Activated T-cell treated with anti-CD3 and anti-CD28 coated beads, Interleukin-2, amount 50 U/mL, for 24 hours (primary cell): ENCODE results near the gene RSRC2.
"Not testable (repeated sequence)": the region's sequence is repeated elsewhere in the genome, so short reads cannot be mapped to it uniquely, and the experiment has no call there.

Experiments
- DNase-seq: peaks from one replicate; pipeline ENCODE4 v3.0.0-alpha.2; 2020
- H3K27ac Mint-ChIP-seq: 2 replicates; pipeline ENCODE4 v1.8.0; 2020; ENCODE audit warnings: mild to moderate bottlenecking, mixed read lengths
- H3K27me3 Mint-ChIP-seq: 2 replicates; pipeline ENCODE4 v1.8.0; 2020; ENCODE audit warnings: mixed read lengths
- H3K36me3 Mint-ChIP-seq: 2 replicates; pipeline ENCODE4 v1.8.0; 2020; ENCODE audit warnings: low read depth, mixed read lengths
- H3K4me1 Mint-ChIP-seq: 2 replicates; pipeline ENCODE4 v1.8.0; 2020; ENCODE audit warnings: low read depth, mixed read lengths
- H3K4me3 Mint-ChIP-seq: 2 replicates; pipeline ENCODE4 v1.8.0; 2020; ENCODE audit warnings: mild to moderate bottlenecking, moderate library complexity, mixed read lengths
- H3K9me3 Mint-ChIP-seq: 2 replicates; pipeline ENCODE4 v1.8.0; 2020; ENCODE audit warnings: mixed read lengths

The RSRC2 gene

DNA sequence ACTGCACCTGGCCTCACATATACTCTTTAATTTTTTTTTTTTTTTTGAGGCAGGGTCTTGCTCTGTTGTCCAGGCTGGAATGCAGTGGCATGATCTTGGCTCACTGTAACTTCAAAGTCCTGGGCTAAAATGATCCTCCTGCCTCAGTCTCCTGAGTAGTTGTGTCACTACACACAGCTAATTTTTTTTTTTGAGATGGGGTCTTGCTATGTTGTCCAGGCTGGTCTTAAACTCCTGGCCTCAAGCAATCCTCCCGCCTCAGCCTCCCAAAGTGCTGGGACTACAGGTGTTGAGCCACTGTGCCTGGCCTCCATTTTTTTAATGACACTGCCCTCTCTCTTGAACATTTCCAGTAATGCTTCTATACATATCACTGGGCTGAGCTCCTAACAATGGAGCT lies 42.4 kb downstream of the RSRC2 start:
- not testable (repeated sequence) for H3K9me3 Mint-ChIP-seq, H3K27me3 Mint-ChIP-seq, H3K4me3 Mint-ChIP-seq, DNase-seq
- peaks cover 89% of the 10 kb centered on the region for H3K36me3 Mint-ChIP-seq
- peaks cover 11% of the 10 kb centered on the region for H3K4me1 Mint-ChIP-seq
- peak overlapping the region; percentile 24 for H3K27ac Mint-ChIP-seq

DNA sequence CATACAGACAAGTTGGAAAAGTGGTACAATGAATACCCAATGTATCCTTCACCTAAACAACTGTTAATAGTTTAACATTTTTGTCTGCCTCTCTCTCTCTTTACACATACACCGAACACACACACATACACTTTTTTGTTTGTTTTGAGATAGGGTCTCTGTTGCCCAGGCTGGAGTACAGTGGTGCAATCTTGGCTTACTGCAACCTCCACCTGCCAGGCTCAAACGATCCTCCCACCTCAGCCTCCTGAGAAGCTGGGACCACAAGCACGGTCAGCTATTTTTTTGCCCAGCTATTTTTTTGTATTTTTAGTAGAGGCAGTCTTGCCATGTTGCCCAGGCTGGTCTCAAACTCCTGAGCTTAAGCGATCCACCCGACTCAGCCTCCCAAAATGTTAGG lies 42.8 kb downstream of the RSRC2 start:
- H3K4me1 Mint-ChIP-seq = peaks cover 11% of the 10 kb centered on the region
- H3K36me3 Mint-ChIP-seq = peaks cover 88% of the 10 kb centered on the region
- no peak for DNase-seq
- H3K27ac Mint-ChIP-seq = peak overlapping the region; percentile 3
- H3K4me3 Mint-ChIP-seq = no peak overlapping the region
- no peaks in the 10 kb centered on the region for H3K27me3 Mint-ChIP-seq
- no peaks in the 10 kb centered on the region for H3K9me3 Mint-ChIP-seq

DNA sequence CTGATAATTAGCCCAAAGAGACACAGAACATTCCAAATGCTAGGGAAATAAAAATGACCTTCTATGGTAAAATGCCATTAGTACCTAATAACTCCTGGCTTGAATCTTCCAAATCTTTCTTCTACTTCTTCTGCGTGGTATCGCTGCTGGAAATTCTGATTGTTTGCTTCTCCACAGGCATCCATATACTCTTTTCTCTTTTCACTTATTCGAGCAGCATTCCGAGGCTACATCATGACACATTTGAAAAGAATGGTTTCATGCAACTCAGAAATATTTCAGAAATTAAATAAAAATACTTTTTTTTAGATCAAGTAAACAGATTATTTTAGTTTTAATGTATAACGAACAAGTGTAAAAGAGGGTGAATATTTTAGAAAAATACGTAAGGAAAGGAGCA lies 44.9 kb downstream of the RSRC2 start:
- no peaks in the 10 kb centered on the region for H3K27me3 Mint-ChIP-seq
- H3K4me3 Mint-ChIP-seq = no peak overlapping the region
- peaks cover 88% of the 10 kb centered on the region for H3K36me3 Mint-ChIP-seq
- H3K4me1 Mint-ChIP-seq = peaks cover 11% of the 10 kb centered on the region
- no peak for DNase-seq
- no peak overlapping the region for H3K27ac Mint-ChIP-seq
- H3K9me3 Mint-ChIP-seq = no peaks in the 10 kb centered on the region

DNA sequence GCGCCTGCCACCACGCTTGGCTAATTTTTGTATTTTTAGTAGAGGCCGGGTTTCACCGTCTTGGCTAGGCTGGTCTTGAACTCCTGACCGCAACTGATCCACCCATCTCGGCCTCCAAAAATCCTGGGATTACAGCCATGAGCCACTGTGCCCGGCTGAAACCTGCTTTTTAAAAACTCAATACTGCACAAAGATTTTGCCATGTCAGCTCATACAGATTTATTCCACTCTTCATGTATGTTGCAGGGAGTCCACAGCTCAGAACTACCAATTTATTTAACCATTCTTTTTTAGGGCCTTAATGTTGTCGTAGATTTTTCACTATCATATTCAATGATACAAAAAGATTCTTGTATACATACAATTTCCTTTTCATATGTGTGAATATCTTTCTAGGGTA lies 46.0 kb downstream of the RSRC2 start:
- DNase-seq = no peak
- Mint-ChIP-seq H3K4me3 (no peak overlapping the region), H3K4me1 (peaks cover 12% of the 10 kb centered on the region), H3K36me3 (peaks cover 88% of the 10 kb centered on the region), H3K9me3 (no peaks in the 10 kb centered on the region), H3K27ac (no peak overlapping the region), H3K27me3 (no peaks in the 10 kb centered on the region)

DNA sequence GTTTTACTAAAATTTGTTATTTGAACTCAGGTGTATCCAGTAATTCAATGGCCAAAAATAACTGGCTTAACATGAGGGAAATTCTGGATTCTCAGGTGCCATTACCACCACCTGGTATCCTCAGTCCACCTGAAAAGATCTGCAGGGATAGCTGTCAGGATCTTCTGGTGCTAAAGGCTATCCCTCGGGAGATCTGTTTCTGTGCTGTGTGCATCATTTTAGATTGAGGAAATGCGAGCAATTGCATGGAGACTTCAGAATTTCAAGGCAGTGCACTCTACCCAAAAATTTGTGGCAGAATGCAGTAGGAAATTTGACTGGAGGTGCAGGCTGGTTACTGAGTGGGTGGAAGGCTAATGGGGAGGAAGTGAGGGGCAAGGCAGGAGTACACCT lies 52.4 kb downstream of the RSRC2 start:
- peaks cover 30% of the 10 kb centered on the region for H3K4me1 Mint-ChIP-seq
- H3K27ac Mint-ChIP-seq = peak overlapping the region; percentile 78
- H3K27me3 Mint-ChIP-seq = no peaks in the 10 kb centered on the region
- H3K4me3 Mint-ChIP-seq = no peak overlapping the region
- peaks cover 73% of the 10 kb centered on the region for H3K36me3 Mint-ChIP-seq
- no peak for DNase-seq
- H3K9me3 Mint-ChIP-seq = no peaks in the 10 kb centered on the region

DNA sequence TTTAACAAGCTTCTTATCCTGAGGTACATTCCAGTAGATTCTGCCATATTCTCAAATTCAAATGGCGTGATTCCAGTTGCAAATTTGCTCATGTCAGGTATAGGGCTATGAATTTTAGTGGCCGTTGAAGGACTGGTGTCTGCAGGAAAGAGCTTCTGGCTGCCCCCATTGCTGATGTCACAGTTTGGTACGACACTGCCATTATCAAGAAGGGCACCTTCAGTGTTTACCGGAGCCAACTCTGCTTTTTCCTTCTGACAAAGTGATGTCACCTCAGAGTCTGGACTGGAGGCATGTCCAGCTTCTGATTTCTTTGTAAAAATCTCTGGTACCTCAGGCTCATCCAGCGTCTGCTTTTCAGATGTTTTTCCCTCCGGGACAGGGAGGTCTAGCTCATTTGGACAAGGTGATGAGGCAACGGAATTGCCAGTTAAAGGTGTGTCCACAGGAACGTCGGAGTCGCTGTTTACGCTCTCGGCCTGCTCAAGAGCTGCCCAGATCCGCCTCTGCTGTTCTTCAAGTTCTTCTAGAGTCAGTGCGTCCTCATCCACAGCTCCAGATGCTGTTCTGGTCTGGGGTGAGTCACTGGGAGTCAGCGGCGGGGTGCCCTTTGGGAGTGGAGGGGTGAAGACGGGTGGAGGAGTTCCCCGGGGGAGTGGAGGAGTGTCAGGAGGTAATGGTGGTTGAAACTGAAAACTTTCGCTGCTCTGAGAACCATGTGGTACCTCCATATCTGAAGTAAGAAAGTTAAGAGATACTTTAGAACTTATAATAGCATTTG lies 53.0 kb downstream of the RSRC2 start:
- H3K4me3 Mint-ChIP-seq = no peak overlapping the region

DNA sequence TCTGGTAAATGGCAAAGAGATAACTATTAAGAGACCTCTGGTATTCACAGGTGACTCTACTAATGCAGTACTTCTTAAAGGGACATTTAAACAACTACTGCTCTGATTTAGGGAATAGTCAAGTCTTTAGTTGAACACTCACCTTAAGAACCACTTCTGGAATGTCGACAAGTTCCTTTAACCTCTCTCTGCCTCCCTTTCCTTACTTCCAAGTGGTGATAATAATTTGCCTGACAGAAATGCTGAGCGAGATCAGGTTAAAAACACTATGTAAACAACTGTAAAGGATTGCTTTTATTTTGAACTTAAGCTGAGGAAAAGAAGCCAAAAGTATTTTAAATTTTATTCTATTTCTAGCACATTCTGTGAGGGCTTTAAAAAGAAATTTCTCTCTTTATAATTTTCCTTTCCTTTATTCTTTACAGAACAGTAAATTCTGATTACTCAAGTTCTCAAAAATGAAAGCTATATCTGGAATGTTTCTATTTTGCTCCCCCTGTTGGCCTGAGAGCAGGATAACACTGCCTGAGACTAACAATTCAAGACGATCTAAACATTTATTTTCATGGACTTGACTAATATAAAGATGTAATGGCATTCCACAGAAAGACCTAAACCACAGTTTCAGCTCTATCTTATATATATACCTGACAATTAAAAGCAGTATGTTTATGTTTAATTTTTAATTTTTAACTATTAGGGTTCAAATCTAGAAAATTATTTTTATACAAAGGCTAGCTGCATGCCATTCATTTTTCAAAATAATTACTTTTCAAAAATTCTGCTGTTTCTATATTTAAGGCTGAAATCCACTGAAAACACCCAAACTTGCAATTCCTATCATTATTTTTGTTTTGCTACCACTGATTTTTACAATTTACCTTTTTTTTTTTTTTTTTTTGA lies 55.2 kb downstream of the RSRC2 start:
- Mint-ChIP-seq H3K27me3 (no peaks in the 10 kb centered on the region), H3K27ac (peak overlapping the region; percentile 58), H3K4me3 (no peak overlapping the region), H3K36me3 (peaks cover 49% of the 10 kb centered on the region), H3K9me3 (no peaks in the 10 kb centered on the region), H3K4me1 (peaks cover 30% of the 10 kb centered on the region)
- DNase-seq = no peak

More for the DNA sequence above, 53.0 kb downstream of the RSRC2 start:
- H3K36me3 Mint-ChIP-seq = peaks cover 68% of the 10 kb centered on the region
- peak overlapping the region; percentile 66 for H3K27ac Mint-ChIP-seq
- peak; percentile 53 for DNase-seq
- peaks cover 30% of the 10 kb centered on the region for H3K4me1 Mint-ChIP-seq
- H3K27me3 Mint-ChIP-seq = no peaks in the 10 kb centered on the region
- no peaks in the 10 kb centered on the region for H3K9me3 Mint-ChIP-seq

DNA sequence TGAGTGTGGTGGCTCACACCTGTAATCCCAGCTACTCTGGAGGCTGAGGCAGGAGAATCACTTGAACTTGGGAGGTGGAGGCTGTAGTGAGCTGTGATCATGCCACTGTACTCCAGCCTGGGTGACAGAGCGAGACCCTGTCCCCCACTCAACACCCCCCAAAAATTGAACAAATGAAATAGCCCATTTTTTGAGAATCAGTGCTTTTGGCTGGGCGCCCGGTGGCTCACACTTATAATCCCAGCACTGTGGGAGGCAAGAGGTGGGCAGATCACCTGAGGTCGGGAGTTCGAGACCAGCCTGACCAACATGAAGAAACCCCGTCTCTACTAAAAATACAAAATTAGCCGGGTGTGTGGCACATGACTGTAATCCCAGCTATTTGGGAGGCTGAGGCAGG lies 56.2 kb downstream of the RSRC2 start:
- H3K4me1 Mint-ChIP-seq = peaks cover 27% of the 10 kb centered on the region
- not testable (repeated sequence) for H3K9me3 Mint-ChIP-seq, H3K27ac Mint-ChIP-seq, H3K4me3 Mint-ChIP-seq, H3K27me3 Mint-ChIP-seq
- DNase-seq = peak; percentile 23
- H3K36me3 Mint-ChIP-seq = peaks cover 39% of the 10 kb centered on the region

DNA sequence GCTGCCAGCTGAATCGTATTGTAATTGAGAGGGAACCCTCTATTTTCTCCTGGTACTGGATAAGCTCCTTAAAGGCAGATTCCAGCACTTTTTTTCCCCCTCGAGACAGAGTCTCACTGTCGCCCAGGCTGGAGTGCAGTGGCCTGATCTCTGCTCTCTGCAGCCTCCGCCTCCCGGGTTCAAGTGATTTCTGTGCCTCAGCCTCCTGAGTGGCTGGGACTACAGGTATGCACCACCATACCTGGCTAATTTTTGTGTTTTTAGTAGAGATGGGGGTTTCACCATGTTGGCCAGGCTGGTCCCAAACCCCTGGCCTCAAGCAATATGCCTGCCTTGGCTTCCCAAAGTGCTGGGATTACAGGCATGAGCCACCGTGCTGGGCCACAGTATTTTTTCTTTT lies 56.9 kb downstream of the RSRC2 start:
- peaks cover 21% of the 10 kb centered on the region for H3K4me1 Mint-ChIP-seq
- H3K27me3 Mint-ChIP-seq, H3K9me3 Mint-ChIP-seq, H3K4me3 Mint-ChIP-seq: not testable (repeated sequence)
- peak; percentile 18 for DNase-seq
- peak overlapping the region; percentile 18 for H3K27ac Mint-ChIP-seq
- peaks cover 32% of the 10 kb centered on the region for H3K36me3 Mint-ChIP-seq

DNA sequence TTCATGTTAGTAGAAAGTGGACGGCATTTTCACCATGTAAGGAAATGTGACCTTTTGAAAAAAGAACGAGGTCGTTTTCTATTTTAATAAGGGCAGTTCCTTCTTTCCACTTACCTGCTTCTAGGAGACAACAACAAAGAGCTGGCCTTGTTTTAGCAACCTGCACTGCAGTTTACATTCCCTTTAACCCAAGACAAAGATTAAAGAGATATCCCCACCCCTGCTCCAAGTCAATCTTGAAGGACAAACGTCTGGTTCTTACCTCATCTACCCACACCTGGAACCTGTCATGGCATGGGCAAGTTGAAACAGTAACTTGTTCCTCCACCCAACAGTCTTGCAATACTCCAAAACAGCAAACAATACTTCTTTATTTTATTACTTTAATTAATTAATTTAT lies 58.8 kb downstream of the RSRC2 start:
- Mint-ChIP-seq H3K27me3 (no peaks in the 10 kb centered on the region), H3K4me3 (no peak overlapping the region), H3K36me3 (peaks cover 14% of the 10 kb centered on the region), H3K9me3 (no peaks in the 10 kb centered on the region), H3K27ac (no peak overlapping the region), H3K4me1 (peaks cover 8% of the 10 kb centered on the region)
- no peak for DNase-seq

DNA sequence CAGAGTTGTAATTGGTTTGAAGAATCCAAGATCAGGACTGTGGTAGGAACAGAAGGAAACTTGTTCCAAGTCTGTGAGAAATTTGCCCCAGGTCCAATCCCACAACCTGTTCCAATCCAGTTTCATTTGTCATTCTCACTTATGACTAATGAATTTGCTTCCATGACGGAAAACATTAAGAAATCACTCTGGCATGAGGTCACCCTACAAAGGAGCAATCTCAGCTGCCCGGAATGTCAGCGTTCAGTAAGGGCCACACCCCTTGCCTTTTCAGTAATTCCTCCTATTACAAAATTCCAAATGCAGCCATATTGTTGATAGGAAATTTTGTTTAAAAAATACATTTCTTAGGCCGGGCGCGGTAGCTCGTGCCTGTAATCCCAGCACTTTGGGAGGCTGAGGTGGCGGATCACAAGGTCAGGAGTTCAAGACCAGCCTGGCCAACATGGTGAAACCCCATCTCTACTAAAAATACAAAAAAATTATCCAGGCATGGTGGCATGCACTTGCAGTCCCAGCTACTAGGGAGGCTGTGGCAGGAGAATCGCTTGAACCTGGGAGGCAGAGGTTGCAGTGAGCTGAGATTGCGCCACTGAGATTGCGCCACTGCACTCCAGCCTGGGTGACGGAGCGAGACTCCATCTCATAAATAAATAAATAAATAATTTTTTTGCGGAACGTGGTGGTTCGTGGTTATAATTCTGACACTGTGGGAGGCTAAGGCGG lies 62.3 kb downstream of the RSRC2 start:
- not testable (repeated sequence) for H3K27ac Mint-ChIP-seq

DNA sequence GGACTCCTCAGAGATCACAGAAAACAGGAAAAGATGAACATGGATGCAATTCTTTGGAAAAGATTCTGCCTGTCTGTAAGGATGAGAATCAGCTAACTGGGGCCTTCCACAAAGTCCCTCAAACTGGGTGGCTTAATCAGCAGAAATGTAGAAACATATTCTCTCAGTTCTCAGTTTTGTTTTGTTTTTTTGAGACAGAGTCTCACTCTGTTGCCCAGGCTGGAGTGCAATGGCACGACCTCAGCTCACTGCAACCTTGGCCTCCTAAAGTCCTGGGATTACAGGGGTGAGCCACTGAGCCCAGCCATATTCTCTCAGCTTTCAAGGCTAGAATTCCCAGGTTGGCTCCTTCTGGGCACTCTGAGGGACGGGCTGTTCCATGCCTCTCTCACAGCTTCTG lies 66.1 kb downstream of the RSRC2 start:
- H3K36me3 Mint-ChIP-seq = no peaks in the 10 kb centered on the region
- H3K27ac Mint-ChIP-seq = no peak overlapping the region
- no peak overlapping the region for H3K4me3 Mint-ChIP-seq
- H3K27me3 Mint-ChIP-seq = no peaks in the 10 kb centered on the region
- H3K4me1 Mint-ChIP-seq = peaks cover 4% of the 10 kb centered on the region
- H3K9me3 Mint-ChIP-seq = no peaks in the 10 kb centered on the region
- DNase-seq = no peak

More for the DNA sequence above, 62.3 kb downstream of the RSRC2 start:
- H3K9me3 Mint-ChIP-seq, DNase-seq, H3K4me1 Mint-ChIP-seq, H3K36me3 Mint-ChIP-seq, H3K4me3 Mint-ChIP-seq, H3K27me3 Mint-ChIP-seq: not testable (repeated sequence)

DNA sequence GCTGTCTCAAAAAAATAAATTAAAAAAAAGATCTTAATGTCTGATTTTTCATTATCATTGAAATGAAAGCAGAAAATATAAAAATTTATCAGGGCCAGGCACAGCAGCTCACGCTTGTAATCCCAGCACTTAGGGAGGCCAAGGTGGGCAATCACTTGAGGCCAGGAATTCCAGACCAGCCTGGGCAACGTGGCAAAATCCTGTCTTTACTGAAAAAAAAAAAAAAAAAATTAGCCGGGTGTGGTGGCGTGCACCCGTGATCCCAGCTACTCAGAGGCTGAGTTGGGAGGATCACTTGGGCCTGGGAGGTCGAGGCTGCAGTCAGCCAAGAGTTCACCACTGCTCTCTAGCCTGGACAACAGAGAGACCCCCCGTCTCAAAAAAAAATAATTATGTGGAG lies 66.7 kb downstream of the RSRC2 start:
- no peak overlapping the region for H3K4me3 Mint-ChIP-seq
- no peaks in the 10 kb centered on the region for H3K9me3 Mint-ChIP-seq
- no peak for DNase-seq
- H3K27me3 Mint-ChIP-seq = no peaks in the 10 kb centered on the region
- no peaks in the 10 kb centered on the region for H3K36me3 Mint-ChIP-seq
- H3K4me1 Mint-ChIP-seq = peaks cover 4% of the 10 kb centered on the region
- H3K27ac Mint-ChIP-seq = no peak overlapping the region

DNA sequence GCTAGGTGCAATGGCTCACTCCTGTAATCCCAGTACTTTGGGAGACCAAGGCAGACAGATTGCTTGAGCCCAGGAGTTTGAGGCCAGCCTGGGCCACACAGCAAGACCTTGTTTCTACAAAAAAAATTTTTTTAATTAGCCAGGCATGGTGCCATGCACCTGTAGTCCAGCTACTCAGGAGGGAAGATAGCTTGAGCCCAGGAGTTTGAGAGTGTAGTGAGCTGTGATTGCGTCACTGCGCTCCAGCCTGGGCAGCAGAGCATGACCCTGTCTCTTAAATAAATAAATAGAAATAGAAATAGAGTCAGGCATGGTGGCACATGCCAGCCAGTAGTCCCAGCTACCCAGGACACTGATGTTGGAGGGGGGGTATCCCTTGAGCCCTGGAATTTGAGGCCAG lies 67.5 kb downstream of the RSRC2 start:
- H3K36me3 Mint-ChIP-seq = no peaks in the 10 kb centered on the region
- H3K9me3 Mint-ChIP-seq = no peaks in the 10 kb centered on the region
- H3K4me1 Mint-ChIP-seq = peaks cover 10% of the 10 kb centered on the region
- H3K27me3 Mint-ChIP-seq = no peaks in the 10 kb centered on the region
- no peak for DNase-seq
- no peak overlapping the region for H3K4me3 Mint-ChIP-seq
- no peak overlapping the region for H3K27ac Mint-ChIP-seq
